CD4-positive, alpha-beta T cell (primary cell): ENCODE results near the gene TEAD3. TPM values are rescaled to one million over a fixed set of nuclear protein-coding genes. Genes with fewer than 3 reads are reported as not detected.

ENCODE experiments used
- ATAC-seq: fragments of 200-7000 bp; cut with Tn5 transposase; one replicate; pipeline ENCODE4 v1.10.0; 2022; ENCODE audit warnings: mild to moderate bottlenecking; ENCODE audit not compliant: poor library complexity
- CTCF ChIA-PET: fragments of 350-600 bp; sonication (Branson Sonifier 250); formaldehyde crosslinking; loops from one replicate; lab custom pipeline; 2021; ENCODE audit warnings: antibody characterized with exemption, inconsistent platforms; lab: Charles Lee
- POLR2A ChIA-PET: fragments of 350-600 bp; sonication (Branson Sonifier 250); formaldehyde crosslinking; loops from one replicate; lab custom pipeline; 2021; ENCODE audit warnings: antibody characterized with exemption, inconsistent platforms; lab: Charles Lee
- DNase-seq, 14 experiments: peaks; one replicate each; pipeline ENCODE4 v3.0.0-alpha.2; 2013 to 2020; ENCODE audit warnings: mixed read lengths in 2 of 14
- H3K27ac ChIP-seq, 2 donors: one replicate each; pipeline versions ENCODE4 v1.5.1 to v1.7.0; 2013; ENCODE audit warnings: low read length in 2 of 2, low read depth in 1 of 2, mild to moderate bottlenecking in 1 of 2
- H3K27me3 ChIP-seq, 2 experiments: 1 replicate in 1 of 2; 2 replicates in 1 of 2; pipeline versions ENCODE4 v1.6.1 to v1.7.0; 2013; ENCODE audit warnings: low read length in 2 of 2, control low read depth in 1 of 2, mild to moderate bottlenecking in 1 of 2, moderate library complexity in 1 of 2; ENCODE audit not compliant: insufficient read depth in 2 of 2, control insufficient read depth in 1 of 2
- H3K36me3 ChIP-seq: one replicate; pipeline ENCODE4 v1.6.1; 2013; ENCODE audit warnings: low read length, control low read depth; ENCODE audit not compliant: insufficient read depth
- H3K4me1 ChIP-seq: one replicate; pipeline ENCODE4 v1.6.1; 2013; ENCODE audit warnings: low read length, control low read depth; ENCODE audit not compliant: insufficient read depth
- H3K4me3 ChIP-seq: one replicate; pipeline ENCODE4 v1.5.1; 2013; ENCODE audit warnings: mild to moderate bottlenecking, low read length, moderate library complexity
- H3K9me3 ChIP-seq, 2 experiments: 1 replicate in 1 of 2; 2 replicates in 1 of 2; pipeline versions ENCODE4 v1.6.1 to v1.7.0; 2013; ENCODE audit warnings: low read length in 2 of 2, mild to moderate bottlenecking in 2 of 2, control low read depth in 1 of 2, moderate library complexity in 1 of 2; ENCODE audit not compliant: control insufficient read depth in 1 of 2, insufficient read depth in 1 of 2
- H3K27ac Mint-ChIP-seq: one replicate; pipeline ENCODE4 v1.8.0; 2020; ENCODE audit warnings: mixed read lengths
- H3K27me3 Mint-ChIP-seq: one replicate; pipeline ENCODE4 v1.8.0; 2021; ENCODE audit warnings: mixed read lengths
- H3K36me3 Mint-ChIP-seq: one replicate; pipeline ENCODE4 v1.8.0; 2021; ENCODE audit warnings: low read depth, mixed read lengths
- H3K4me1 Mint-ChIP-seq: one replicate; pipeline ENCODE4 v1.8.0; 2021; ENCODE audit warnings: low read depth, mixed read lengths
- H3K4me3 Mint-ChIP-seq: one replicate; pipeline ENCODE4 v1.8.0; 2020; ENCODE audit warnings: mild to moderate bottlenecking, mixed read lengths
- H3K9me3 Mint-ChIP-seq: one replicate; pipeline ENCODE4 v1.8.0; 2020; ENCODE audit warnings: mixed read lengths
- CTCF ChIP-seq: fragments of 200-600 bp; IDR thresholded peaks from one replicate; pipeline ENCODE4 v1.8.0; 2022; ENCODE audit warnings: antibody characterized with exemption, mild to moderate bottlenecking
- intact Hi-C, 2 experiments: fragments of 100-400 bp; cut with DNase I in 1 of 2; cut with micrococcal nuclease in 1 of 2; formaldehyde crosslinking; loops; one replicate each; pipeline versions ENCODE4 v1.15.1 to v1.9.0; 2023 to 2025; cut with DNase I, micrococcal nuclease
- polyA plus RNA-seq, 2 donors: library from polyadenylated mRNA; unstranded; fragments of 120-200 nt; gene quantifications; one replicate each; pipeline ENCODE4 v1.2.1, GENCODE V29; 2013
- total RNA-seq, 174 experiments: library from RNA in 2 of 174; stranded (reverse) in 2 of 174; gene quantifications; one replicate each; pipeline ENCODE4 v1.2.3 and lab custom pipeline; 2021 to 2026

The TEAD3 gene
- total RNA-seq (under 1 TPM in 1 of 2 experiments, not detected in 1; 0.11 TPM), total RNA-seq (lab: John Stamatoyannopoulos, UW) (0 to 5.8 (median 0.35) reads per million in 172 experiments)
- 0.09 TPM for polyA plus RNA-seq (2013, experiment 1 of 2)
- 1.5 TPM for polyA plus RNA-seq (2013, experiment 2 of 2)

DNA sequence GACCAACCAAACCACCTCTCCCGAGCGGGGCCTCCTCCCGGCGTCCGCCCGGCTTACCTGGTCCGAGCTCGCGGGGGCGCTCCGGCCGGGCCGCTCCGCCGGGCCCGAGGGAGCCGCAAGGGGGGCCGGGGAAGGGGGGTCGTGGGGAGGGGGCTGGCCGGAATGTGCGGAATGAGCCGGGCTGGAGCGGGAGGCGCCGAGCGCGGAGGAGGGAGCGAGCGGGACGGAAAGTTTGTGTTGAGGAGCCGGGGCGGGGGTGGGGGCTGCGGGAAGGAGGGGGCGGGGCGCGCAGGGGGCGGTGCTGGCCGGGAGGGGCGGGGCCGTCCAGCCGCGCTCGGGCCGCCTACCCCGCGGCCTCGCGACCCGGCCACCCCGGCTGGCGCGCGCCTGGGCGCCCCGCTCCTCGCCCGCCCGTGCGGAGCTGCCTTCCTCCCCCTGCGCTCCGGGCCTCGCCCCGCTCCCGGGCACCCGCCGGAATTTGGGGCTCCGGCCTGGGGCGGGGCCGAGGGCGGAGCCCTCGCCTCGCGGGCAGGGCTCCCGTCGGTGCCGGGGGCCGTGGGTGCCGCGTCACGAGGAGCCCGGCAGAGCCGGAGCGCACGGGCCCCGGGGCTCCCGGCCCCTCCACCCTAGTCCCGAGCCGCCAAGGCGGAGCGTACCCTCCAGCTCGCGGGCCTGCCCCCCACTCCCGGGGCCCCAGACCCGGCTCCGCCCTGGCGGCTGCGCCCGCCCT lies at the start of gene TEAD3:
TEAD3 (minus strand) TSS at position 239 of the 730 bp plus-strand sequence.
- no peak for TF ChIP-seq CTCF
- H3K36me3 Mint-ChIP-seq: no peaks in the 10 kb centered on the region
- intact Hi-C loops: loop anchor here in 1 of 2 experiments (2.0 kb wide), 1 partner anchor 28 kb away; the partner anchor contains the start of gene RPL10A
- Histone ChIP-seq H3K4me1 (peaks cover 29% of the 10 kb centered on the region), H3K27ac (no peak within 1 kb of the TSS), H3K4me3 (peak within 1 kb of the TSS; percentile 60), H3K27me3 (peaks cover 3 to 14% of the 10 kb centered on the region in 2 experiments), H3K9me3 (peaks cover 0 to 7% of the 10 kb centered on the region in 2 experiments), H3K36me3 (no peaks in the 10 kb centered on the region)
- peaks cover 25% of the 10 kb centered on the region for H3K27me3 Mint-ChIP-seq
- ChIA-PET POLR2A (interaction anchor here (1.0 to 2.4 kb wide), 7 partner anchors 19 to 186 kb away, joined by 3 to 16 read pairs (median 4); partner anchors contain the start of genes FANCE and RPL10A), CTCF (interaction anchor here (0.9 to 1.3 kb wide), 2 partner anchors 10 to 29 kb away, joined by 3 read pairs; partner anchors contain the start of gene RPL10A)
- H3K9me3 Mint-ChIP-seq: no peaks in the 10 kb centered on the region
- DNase-seq: peak in 13 of 14 experiments; percentile 12 to 79 (median 40)
- peaks cover 28% of the 10 kb centered on the region for H3K4me1 Mint-ChIP-seq
- ATAC-seq: peak; percentile 69
- H3K4me3 Mint-ChIP-seq: peak within 1 kb of the TSS; percentile 86
- peak within 1 kb of the TSS; percentile 39 for H3K27ac Mint-ChIP-seq

- no peak overlapping the region for H3K4me3 Mint-ChIP-seq
- no peaks in the 10 kb centered on the region for H3K27me3 Mint-ChIP-seq
- H3K9me3 ChIP-seq: peaks cover under 1 to 15% of the 10 kb centered on the region in 2 experiments
- intact Hi-C loops: no loop called here
- CTCF ChIA-PET: interaction anchor here (1.5 kb wide), 1 partner anchor 8 kb away, joined by 4 read pairs; no protein-coding TSS in a partner anchor
- H3K27ac Mint-ChIP-seq: no peak overlapping the region
- no peak overlapping the region for H3K27ac ChIP-seq
- H3K27me3 ChIP-seq: no peaks in the 10 kb centered on the region
- peaks cover under 1% of the 10 kb centered on the region for H3K9me3 Mint-ChIP-seq
- ATAC-seq (no peak), DNase-seq (no peak)
- no peaks in the 10 kb centered on the region for H3K36me3 ChIP-seq
- TF ChIP-seq CTCF: no peak
- H3K4me1 Mint-ChIP-seq: peaks cover 6% of the 10 kb centered on the region
- no peaks in the 10 kb centered on the region for H3K36me3 Mint-ChIP-seq
- no peaks in the 10 kb centered on the region for H3K4me1 ChIP-seq
- H3K4me3 ChIP-seq: no peak overlapping the region
- POLR2A ChIA-PET: no interaction called here
Measured at GRCh38 chr6:35544769-35545361, 48.0 kb upstream of the TEAD3 start.

DNA sequence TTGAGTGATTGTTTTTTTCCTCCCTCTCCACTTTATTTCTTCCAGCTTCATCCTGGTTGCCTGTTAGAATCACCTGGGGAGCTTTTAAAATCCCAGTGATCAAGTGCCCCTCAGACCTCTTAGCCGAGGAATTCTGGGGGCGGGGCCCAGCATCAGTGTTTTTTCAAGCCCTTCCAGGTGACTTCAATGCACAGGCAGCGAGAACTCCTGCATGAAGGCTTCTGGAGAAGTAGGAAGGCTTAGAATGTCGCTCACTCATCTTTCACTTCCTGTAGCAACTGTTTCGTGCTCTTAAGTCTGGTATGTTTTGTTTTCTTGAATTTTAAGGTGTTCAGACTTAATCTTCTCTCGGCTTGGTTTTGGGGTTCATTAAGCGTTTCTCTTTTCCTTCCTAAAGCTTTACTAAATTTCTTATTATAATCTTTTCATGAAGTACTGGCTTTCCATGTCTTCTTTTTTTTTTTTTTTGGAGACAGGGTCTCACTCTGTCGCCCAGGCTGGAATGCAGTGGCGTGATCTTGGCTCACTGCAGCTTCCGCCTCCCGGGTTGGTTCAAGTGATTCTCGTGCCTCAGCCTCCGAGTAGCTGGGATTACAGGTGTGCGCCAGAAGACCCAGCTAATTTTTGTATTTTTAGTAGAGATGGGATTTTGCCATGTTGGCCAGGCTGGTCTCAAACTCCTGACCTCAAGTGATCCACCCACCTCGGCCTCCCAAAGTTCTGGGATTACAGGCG lies 46.7 kb upstream of the TEAD3 start:
- ChIA-PET CTCF (interaction anchor here (1.5 kb wide), 1 partner anchor 9 kb away, joined by 4 read pairs; no protein-coding TSS in a partner anchor), POLR2A (interaction anchor here (0.7 to 1.2 kb wide), 3 partner anchors 8 to 27 kb away, joined by 3 to 5 read pairs (median 4); no protein-coding TSS in a partner anchor)
- Histone ChIP-seq H3K9me3 (peaks cover 0 to 12% of the 10 kb centered on the region in 2 experiments), H3K4me1 (no peaks in the 10 kb centered on the region), H3K4me3 (no peak overlapping the region), H3K27me3 (no peaks in the 10 kb centered on the region), H3K36me3 (no peaks in the 10 kb centered on the region), H3K27ac (no peak overlapping the region)
- H3K4me1 Mint-ChIP-seq: peaks cover 6% of the 10 kb centered on the region
- ATAC-seq (no peak), DNase-seq (no peak)
- intact Hi-C loops: no loop called here
- H3K27me3 Mint-ChIP-seq: no peaks in the 10 kb centered on the region
- no peak for TF ChIP-seq CTCF
- H3K27ac Mint-ChIP-seq: no peak overlapping the region
- no peak overlapping the region for H3K4me3 Mint-ChIP-seq
- no peaks in the 10 kb centered on the region for H3K9me3 Mint-ChIP-seq
- no peaks in the 10 kb centered on the region for H3K36me3 Mint-ChIP-seq
